Lower lobe of right lung (tissue), 2 donors: ENCODE measurements around the gene ST7. TPM values are rescaled to one million over a fixed set of nuclear protein-coding genes. Genes with fewer than 3 reads are reported as not detected.
A peak's percentile ranks its signal among the peaks of the same experiment; 100 is the strongest.

Source experiments
- ATAC-seq, 2 donors: fragments of 200-7000 bp; cut with Tn5 transposase; one replicate each; pipeline ENCODE4 v1.9.1; 2020 to 2022; ENCODE audit warnings: mild to moderate bottlenecking in 2 of 2, moderate library complexity in 2 of 2
- DNase-seq: peaks from one replicate; pipeline ENCODE4 v3.0.0-alpha.2; 2020
- H3K27ac ChIP-seq: fragments of 200-600 bp; one replicate; pipeline ENCODE4 v1.8.0; 2022
- H3K27me3 ChIP-seq: fragments of 200-600 bp; one replicate; pipeline ENCODE4 v1.8.0; 2022; ENCODE audit warnings: low read depth
- H3K36me3 ChIP-seq: fragments of 200-600 bp; one replicate; pipeline ENCODE4 v1.8.0; 2022; ENCODE audit warnings: mild to moderate bottlenecking
- H3K4me1 ChIP-seq: fragments of 200-600 bp; one replicate; pipeline ENCODE4 v1.8.0; 2022
- H3K4me3 ChIP-seq: fragments of 200-600 bp; one replicate; pipeline ENCODE4 v1.8.0; 2022; ENCODE audit warnings: mild to moderate bottlenecking
- H3K9me3 ChIP-seq: fragments of 200-600 bp; one replicate; pipeline ENCODE4 v1.8.0; 2022
- CTCF ChIP-seq: fragments of 200-600 bp; IDR thresholded peaks from one replicate; pipeline ENCODE4 v1.8.0; 2022; ENCODE audit warnings: antibody characterized with exemption, mild to moderate bottlenecking
- intact Hi-C: fragments of 100-400 bp; cut with DNase I; formaldehyde crosslinking; loops from one replicate; pipeline ENCODE4 v1.11.0; 2022
- total RNA-seq: library from RNA; stranded (reverse); fragmentation: NEBNext Ultra II Directional; extraction: Animal tissue kit (Norgen Biotek cat#: 25700); gene quantifications from one replicate; pipeline ENCODE4 v1.2.1, GENCODE V29; 2021
- donor health status: DM: no; HTN: yes; CAD: no; lungs with severe emphysema.

The ST7 gene
- total RNA-seq, 1 donor from 2014 or later = 51.1 TPM

DNA sequence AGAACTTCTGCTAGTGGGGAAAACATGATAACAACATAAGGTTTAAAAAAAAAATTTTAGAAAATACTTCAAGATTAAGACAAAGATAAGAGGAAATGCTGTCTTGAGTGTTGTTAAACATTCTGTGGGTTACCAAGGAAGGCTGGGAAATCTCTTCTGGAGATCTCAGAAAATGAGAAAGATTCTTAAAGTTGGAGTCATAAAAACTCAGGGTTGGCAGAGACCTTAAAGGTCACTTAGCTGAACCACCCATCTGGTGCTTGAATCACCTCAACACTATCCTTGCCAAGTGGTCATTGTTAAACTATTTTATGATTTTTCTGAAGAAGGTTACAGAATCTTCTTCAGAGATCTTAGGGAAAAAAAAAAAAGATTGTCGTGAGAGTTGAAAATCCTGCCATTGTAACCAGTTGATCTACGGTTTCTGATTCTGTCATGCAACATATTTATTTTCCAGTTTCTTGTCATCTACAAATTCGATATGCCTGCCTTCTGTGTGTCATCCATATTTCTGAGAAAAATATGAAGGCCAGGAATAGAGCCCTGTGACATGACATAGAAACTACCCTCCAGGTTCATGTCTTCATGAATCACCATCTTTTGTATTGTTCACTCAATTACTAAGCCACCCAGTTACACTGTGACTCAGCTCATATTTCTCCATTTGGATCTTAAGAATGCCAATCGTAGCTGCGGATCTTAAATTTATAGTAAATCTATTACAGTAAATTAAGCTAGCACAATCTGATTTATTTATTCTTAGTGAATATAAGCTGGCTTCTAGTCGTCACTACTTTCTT, 179.2 kb downstream of the ST7 start:
- peaks cover 35% of the 10 kb centered on the region for H3K36me3 ChIP-seq
- no peaks in the 10 kb centered on the region for H3K9me3 ChIP-seq
- ATAC-seq (no peak), DNase-seq (no peak)
- no peak overlapping the region for H3K4me3 ChIP-seq
- peaks cover 11% of the 10 kb centered on the region for H3K4me1 ChIP-seq
- no peaks in the 10 kb centered on the region for H3K27me3 ChIP-seq
- intact Hi-C loops = no loop called here
- TF ChIP-seq CTCF = no peak
- no peak overlapping the region for H3K27ac ChIP-seq

- ATAC-seq = no peak
- TF ChIP-seq CTCF = no peak
- Histone ChIP-seq H3K36me3 (peaks cover 35% of the 10 kb centered on the region), H3K27ac (no peak overlapping the region), H3K9me3 (no peaks in the 10 kb centered on the region), H3K27me3 (no peaks in the 10 kb centered on the region), H3K4me3 (no peak overlapping the region), H3K4me1 (peaks cover 11% of the 10 kb centered on the region)
- intact Hi-C loops = no loop called here
- DNase-seq = no peak
These were observed 179.8 kb downstream of the ST7 start for GRCh38 chr7:117133125-117133524.

DNA sequence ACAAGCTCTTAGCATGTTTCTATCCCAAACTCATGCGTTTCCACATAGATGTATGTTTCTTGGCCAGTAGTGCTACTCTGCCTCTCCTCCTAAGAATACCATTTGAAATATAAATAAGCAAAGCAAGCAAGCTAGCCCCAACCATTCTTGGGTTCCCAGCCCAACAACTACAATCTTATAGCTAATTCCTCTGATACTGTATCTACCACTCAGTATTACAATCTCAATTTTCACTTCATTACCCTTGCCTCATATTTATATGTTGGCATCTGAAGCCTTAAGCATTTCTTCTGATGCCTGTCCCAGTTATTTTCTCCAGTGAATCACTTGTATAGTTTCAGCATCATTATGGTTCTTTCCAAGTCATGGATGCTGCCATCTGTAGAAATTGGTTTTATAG, 181.1 kb downstream of the ST7 start:
- intact Hi-C loops = no loop called here
- TF ChIP-seq CTCF = no peak
- no peak for DNase-seq

DNA sequence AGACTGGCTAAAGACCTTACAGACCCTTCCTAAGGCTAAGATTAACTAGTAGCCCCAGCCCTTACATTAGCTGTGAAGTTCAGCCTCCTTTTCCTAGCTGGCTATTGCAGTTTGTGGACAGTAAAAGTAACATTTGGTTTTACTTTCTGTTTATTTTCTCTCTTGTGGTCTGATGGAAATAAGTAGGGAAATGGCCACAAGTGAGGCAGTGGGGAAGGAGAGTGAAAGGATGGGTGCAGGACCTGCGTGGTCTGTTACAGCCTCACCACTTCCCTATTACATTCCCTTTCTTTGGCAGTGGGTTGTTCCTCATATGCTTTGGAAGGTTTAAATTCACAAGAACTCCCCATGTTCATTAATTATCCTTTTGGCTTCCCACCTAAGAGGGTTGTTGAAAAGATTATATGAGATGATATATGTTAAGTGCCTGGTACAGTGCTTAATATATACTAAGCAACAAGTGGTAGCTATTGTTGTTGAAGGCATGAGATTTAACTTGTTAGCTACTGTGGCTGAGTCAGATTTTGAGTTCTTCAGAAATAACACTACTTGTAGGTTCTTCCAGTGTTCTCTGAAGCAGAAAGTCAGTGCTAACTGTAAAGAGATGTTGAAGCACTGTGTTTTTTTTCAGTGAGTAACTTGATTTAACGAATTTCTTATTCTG, 181.7 kb downstream of the ST7 start:
- H3K27me3 ChIP-seq = no peaks in the 10 kb centered on the region
- DNase-seq (no peak), ATAC-seq (peak; percentile 67 to 78)
- intact Hi-C loops = no loop called here
- H3K4me3 ChIP-seq = no peak overlapping the region
- H3K27ac ChIP-seq = no peak overlapping the region
- peaks cover 43% of the 10 kb centered on the region for H3K36me3 ChIP-seq
- peaks cover 11% of the 10 kb centered on the region for H3K4me1 ChIP-seq
- H3K9me3 ChIP-seq = no peaks in the 10 kb centered on the region
- no peak for TF ChIP-seq CTCF

More for the DNA sequence above, 181.1 kb downstream of the ST7 start:
- Histone ChIP-seq H3K27me3 (no peaks in the 10 kb centered on the region), H3K9me3 (no peaks in the 10 kb centered on the region), H3K36me3 (peaks cover 37% of the 10 kb centered on the region), H3K4me1 (peaks cover 11% of the 10 kb centered on the region), H3K27ac (no peak overlapping the region), H3K4me3 (no peak overlapping the region)
- ATAC-seq = no peak

DNA sequence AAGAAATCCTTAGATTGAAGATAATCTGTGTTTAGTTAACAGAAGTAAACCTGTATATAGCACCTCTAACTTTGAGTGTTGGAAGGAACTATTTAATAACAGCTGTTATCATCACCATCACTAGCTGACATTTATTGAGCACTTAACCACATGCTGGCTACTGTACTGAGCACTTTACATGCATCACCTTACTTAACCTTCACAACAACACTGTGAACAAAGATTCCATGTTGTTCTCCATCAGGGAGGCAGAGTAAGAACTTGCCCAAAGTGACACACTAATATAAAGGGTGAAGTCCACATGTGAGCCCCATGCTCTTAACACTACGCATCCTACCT, 182.2 kb downstream of the ST7 start:
- Histone ChIP-seq H3K9me3 (no peaks in the 10 kb centered on the region), H3K27me3 (no peaks in the 10 kb centered on the region), H3K4me1 (peaks cover 11% of the 10 kb centered on the region), H3K36me3 (peaks cover 42% of the 10 kb centered on the region), H3K27ac (no peak overlapping the region), H3K4me3 (no peak overlapping the region)
- ATAC-seq (no peak), DNase-seq (no peak)
- no peak for TF ChIP-seq CTCF
- intact Hi-C loops = no loop called here
